HG03039 (cell line): ENCODE data around the gene CLEC11A.
"Not testable (repeated sequence)": the region's sequence is repeated elsewhere in the genome, so short reads cannot be mapped to it uniquely, and the experiment has no call there.

Experiments
- ATAC-seq: cut with Tn5 transposase; IDR thresholded peaks from one replicate; pipeline ENCODE4 v1.9.1; 2021; ENCODE audit warnings: mild to moderate bottlenecking, moderate library complexity; ENCODE audit not compliant: unreplicated experiment

Gene CLEC11A

DNA sequence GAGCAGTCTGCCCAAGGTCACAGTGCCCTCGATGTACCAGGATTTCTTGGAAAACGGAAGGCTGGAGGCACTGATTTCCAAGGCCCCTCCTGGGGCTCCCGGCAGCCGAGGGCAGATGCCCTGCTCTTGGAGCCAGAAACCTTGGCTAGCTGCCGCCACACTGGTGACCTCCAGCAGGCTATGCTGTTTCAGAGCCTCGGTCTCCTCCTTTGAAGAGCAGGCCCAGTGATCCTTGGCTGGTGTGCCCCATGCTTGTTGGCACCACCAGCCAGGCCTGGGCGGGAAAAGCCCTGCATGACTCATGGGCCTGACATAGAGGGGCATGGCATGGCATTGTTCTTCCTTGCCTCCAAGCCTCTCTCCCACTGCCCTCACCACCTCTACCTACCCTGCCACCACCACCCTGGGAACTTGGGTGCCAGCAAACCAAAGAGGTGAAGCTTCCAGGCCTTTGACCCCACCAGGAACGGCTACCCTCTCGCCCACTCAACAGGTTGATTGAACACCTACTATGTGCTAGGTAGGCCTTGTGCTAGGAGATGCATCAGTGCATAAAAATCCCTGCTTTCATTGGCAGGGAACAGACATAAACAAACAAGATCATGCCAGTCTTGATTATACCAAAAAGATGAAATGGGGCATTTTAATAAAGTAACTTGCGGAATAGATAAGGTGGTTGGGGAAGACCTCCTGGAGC lies 1.6 kb upstream of the CLEC11A start:
- ATAC-seq = no peak

DNA sequence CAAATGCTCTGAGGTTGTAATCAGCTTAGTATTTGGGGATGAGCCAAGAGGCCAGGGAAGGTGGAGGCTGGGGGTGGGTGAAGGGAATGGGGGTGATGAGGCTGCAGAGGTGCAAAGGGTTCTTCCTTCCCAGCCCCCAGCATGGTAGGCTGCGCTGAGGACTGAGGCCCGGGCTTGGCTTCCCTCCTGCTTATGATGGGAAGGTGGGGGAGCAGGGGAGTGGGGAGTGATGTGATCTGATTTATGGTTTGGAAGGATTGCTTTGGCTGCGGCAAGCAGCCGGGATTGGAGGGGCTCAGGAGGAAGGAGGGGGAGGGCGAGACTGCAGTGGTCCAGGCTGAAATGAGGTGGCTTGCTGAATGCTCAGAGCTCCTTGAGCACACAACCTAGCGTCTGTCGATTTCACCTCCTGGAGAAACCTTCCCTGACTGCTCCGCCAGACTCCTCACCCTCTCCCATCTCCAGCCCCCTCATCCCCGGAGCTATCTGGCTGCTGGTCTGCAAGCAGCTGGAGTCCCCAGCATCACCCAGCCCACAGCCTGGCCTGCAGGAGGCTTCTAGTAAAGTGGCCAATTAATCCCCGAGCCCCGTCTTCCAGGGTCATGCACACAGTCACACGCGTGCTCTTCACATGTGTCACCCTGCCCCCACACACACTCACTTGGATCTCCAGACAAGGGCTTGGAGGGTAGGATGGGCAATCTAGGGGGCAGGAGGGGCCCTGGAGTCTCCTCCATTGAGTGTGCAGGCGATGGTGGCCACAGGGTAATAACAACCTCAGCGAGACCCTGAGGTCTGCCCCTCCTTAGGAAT lies 757 bp upstream of the CLEC11A start:
- ATAC-seq = no peak

DNA sequence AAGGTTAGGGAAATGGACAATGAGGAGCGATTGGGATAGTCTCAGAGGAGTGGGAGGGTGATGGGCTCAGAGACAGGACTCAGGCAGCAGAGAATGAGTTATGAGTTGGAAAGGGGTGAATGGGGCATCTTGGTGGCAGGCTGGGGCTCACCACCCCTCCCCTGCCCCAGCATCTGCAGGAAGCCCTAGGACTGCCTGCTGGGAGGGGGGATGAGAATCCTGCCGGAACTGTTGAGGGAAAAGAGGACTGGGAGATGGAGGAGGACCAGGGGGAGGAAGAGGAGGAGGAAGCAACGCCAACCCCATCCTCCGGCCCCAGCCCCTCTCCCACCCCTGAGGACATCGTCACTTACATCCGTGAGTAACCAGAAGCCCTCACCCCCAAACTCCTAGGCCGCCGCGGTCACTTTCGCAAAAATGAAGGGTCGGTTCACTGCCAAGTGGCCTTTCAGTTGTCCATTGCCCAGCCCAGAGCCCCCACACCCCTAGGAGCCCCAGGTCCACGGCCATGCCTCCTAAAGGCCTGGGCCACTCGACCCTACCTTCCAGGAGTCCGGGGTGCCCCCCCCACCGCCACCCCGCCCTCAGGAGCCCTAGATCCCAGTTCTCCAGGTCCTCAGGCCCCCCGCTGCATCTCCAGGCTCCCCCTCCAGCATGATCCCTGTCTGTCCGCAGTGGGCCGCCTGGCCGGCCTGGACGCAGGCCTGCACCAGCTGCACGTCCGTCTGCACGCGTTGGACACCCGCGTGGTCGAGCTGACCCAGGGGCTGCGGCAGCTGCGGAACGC lies 764 bp downstream of the CLEC11A start:
- no peak for ATAC-seq

DNA sequence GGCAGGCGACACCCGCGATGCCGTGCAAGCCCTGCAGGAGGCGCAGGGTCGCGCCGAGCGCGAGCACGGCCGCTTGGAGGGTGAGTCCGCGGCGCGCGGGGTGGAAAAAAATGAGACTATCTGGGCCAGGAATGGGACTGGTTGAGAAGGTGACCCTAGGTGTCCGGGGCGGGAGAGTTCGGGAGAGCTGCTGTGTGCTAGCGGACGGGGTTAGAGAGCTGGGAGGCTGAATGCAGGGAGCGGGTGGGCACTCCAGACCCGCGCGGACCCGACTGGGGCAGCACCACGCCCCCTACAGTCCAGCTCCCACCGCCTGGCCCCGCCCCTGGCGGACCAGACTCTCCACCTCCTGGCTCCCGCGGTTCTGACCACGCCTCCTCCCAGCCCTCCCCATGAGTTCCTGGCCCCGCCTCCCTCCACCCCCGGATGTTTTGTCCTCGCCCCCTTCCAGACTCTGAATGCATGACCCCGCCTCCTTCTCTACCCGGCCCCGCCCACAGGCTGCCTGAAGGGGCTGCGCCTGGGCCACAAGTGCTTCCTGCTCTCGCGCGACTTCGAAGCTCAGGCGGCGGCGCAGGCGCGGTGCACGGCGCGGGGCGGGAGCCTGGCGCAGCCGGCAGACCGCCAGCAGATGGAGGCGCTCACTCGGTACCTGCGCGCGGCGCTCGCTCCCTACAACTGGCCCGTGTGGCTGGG lies 1.5 kb downstream of the CLEC11A start:
- ATAC-seq = peak; percentile 61

DNA sequence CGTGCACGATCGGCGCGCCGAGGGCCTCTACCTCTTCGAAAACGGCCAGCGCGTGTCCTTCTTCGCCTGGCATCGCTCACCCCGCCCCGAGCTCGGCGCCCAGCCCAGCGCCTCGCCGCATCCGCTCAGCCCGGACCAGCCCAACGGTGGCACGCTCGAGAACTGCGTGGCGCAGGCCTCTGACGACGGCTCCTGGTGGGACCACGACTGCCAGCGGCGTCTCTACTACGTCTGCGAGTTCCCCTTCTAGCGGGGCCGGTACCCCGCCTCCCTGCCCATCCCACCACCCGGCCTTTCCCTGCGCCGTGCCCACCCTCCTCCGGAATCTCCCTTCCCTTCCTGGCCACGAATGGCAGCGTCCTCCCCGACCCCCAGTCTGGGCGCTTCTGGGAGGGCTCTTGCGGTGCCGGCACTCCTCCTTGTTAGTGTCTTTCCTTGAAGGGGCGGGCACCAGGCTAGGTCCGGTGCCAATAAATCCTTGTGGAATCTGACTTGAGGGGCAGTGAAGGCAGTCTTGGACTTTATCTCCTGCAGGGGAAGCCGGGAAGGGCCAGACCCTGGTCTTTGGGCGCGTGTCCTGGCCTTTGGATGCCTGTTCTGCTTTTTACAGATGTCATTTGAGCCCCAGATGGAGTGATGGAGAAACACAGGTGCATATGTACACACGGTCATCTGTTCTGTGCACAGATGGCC lies 2.2 kb downstream of the CLEC11A start:
- no peak for ATAC-seq

DNA sequence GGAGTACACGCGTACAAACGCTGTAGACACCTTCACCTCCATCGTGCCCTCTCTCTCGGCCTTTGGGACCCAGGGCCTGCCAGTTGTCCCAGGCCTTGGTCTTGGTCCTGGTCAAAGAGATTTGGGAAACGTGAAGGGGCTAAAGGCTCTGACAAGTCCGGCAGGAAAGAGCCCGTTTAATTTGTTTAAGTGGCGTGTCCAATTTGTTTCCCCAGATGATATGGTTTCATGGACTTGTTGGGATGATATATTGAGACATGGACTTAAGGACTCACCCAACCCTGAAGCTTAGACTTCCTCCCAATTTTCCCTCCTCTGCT lies 2.7 kb downstream of the CLEC11A start:
- no peak for ATAC-seq

DNA sequence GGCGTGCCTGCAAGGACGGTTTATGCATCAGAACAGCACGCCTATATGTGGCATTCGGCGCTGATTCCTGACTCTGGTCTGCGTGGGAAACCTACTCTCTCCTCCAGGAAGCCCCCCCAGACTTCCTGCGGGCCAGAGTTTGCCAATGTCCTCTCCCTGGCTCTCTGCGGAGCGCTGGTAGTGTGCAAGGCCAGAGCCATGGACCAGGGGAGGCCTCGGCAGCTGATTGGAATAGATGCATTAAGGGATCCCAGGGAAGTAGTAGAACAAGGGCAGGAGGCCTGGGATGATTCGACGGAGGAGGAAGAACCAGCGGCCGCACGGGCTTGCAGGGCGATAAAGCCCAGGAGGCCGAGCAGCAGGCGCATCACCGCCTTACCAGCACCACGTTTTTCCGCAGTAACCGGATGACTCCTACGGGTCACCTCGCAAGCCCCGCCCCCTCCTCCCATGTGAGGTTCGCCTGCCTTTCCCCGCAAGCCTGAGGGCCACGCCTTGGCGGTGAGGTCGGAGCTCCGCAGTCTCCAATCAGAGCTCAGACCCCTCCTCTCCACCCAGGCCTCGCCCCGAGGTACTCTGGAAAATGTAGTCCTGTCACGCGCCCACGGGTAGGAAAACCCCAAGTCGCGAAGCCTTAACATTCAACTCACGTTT lies 5.0 kb downstream of the CLEC11A start:
- no peak for ATAC-seq

DNA sequence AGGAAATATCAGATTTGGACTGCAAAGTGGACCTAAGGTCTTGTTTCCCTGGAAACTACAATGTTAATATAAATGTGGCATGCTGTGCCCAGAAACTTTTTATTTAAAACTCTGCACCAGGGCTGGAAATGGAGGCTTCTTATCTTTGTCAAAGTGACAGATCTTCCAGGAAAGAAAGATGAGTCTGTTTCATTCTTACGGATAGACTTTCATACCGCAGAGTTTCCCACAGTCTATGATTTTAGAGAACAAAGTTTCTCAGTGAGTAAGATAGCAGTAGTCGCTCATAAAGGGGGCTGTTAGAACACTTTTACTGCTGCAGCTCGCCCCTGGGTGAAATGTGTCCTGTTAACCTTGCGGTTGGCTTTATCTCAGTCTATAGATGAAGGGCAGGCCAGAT lies 6.7 kb downstream of the CLEC11A start:
- ATAC-seq = no peak

DNA sequence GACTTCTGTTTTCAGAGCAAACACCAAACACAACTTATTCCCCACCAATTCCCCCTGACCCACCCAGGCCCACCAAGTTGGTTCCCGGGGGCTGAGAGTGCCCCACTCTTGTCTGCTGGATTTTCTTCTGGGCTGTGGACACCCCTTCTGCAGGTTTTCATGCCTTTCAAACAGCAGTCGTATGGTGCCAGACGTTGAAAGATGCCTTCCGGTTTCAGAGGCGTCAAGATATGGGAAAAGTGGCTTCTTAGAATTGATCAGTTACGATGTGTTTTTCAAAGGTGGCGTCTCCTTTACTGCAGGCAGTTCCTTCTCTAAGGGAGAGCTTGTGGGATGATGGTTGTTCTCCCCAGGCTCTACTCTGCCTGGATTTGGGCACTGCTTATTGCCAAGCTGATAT lies 12.7 kb downstream of the CLEC11A start:
- ATAC-seq = no peak

DNA sequence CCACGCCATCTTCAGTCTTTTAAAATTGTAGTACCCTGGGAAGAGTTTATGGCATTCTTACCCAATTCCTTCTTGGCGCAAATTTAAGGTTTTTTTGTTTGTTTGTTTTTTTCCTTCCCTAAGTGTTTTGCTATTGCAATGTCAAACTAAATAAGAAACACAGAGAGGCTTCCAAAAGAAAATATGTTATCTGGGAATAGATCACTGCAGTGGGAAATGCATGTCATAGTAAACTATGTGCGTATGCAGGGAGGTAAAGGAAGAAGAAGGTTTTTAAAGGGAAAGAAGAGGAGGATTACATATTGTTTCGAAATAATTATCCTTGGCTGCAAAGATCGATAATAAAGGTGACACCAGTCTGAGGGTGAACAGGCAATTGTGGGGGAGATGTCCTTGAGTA lies 13.2 kb downstream of the CLEC11A start:
- no peak for ATAC-seq

DNA sequence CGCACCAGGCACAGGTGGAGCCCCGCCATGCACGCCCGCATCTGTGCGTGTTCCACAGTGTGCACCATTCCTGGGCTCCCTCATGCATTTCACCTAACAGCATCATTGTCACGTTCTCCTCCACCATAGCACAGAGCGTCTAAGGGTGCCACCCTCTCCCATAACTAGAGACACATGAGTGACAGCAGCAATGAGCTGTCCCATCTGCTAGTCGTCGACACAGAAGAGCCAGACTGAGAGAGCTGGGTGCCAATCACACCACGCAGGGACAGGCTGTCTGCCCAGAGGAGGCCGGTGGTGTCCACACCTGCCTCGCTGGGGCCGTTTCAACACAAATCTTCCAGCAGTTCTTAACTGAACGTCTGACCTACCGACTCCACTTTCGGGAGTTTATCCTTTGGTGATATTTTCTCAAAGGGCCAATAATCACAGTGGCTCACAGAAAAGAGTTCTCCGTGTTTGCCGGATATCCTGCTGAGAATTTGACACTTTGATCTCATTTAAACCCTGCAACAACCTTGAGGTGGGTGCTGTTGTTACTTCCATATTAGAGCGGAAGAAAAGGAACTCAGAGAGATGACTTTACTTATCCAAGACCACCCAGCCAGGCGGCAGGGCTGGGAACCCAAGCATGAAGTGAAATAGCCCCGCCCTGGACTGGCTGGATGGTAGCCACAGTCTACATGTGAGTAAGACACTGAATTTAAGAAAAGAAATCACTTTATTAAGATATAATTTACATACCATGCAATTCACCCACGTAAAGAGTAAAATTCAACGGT lies 16.2 kb downstream of the CLEC11A start:
- ATAC-seq = no peak

DNA sequence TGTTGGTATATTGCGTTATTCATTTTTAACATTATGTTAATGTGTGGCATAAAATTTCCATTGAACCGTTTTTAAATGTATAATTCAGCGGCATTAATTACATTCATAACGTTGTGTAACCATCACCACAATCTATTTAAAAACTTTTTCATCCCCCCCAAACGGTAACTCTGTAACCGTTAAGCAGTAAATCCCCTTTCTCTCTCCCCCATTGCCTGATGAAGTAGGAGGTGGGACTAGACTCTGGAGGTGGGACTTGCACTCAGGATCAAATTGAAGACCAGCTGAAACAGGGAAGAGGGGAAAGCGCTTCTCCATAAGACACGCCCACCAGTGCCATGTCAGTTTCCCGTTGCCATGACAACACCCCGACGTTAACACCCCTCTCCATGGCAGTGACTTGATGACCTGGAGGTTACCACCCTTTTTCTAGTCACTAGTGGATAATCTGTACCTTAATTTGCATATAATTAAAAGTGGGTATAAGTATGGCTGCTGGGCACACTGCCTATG lies 16.8 kb downstream of the CLEC11A start:
- ATAC-seq = no peak

DNA sequence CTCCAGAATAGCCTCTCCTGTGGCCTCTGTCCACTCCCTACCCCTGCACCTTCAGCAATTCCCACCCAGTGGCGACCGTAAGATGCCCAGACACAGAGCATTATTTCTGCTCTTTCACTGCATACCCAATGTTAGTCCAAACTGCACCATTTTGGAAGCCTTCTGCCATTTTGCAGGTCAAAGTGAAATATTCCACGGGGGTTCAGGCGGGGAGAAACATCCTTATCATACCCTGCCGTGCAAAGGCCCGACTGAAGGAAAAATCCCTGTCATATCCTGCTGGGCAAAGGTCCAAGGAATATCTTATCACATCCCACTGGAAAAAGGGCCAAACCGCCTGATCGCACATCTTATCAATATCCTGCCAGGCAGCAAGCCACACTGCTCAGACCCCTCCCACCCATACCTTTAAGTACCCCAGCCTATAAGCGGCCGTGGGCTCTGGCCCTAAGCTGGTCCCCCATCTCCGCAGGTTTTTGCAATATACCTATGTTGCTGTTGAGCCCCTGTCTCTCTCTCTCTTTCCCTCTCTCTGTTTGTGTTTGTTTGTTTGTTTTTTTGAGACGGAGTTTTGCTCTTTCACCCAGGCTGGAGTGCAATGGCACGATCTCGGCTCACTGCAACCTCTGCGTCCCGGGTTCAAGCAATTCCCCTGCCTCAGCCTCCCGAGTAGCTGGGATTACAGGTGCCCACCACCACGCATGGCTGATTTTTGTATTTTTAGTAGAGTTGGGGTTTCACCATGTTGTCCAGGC lies 18.2 kb downstream of the CLEC11A start:
- ATAC-seq = no peak

DNA sequence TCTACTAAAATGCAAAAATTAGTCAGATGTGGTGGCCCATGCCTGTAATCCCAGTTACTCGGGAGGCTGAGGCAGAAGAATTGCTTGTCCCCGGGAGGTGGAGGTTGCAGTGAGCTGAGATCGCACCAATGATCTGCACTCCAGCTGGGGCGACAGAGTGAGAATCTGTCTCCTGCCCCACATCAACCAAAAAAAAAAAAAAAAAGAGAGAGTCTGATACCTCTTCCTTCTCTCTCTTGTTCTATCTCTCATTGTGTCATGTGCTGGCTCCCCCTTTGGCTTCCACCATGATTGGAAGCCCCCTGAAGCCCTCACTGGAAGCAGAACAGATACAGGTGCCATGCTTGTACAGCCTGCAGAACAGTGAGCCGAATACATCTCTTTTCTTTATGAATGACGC lies 20.4 kb downstream of the CLEC11A start:
- ATAC-seq = no peak

DNA sequence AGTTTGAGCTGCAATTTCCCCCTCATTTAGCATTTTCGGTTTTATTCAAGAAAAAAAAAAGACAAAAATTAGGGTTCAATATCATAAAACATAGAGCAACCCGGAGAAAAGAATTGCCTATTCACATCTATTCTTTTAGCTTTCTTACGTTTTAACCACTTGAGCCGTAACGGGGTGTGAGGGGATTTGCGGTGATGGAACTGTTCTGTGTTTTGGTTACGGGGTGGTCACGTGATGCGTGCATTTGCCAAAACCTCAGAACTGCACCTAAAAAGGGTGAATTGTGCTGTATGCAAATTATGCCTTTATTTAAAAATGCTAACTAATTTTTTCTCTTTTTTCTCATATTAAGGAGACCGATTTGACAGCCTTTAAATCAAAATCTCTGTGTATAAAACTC lies 22.1 kb downstream of the CLEC11A start:
- no peak for ATAC-seq

DNA sequence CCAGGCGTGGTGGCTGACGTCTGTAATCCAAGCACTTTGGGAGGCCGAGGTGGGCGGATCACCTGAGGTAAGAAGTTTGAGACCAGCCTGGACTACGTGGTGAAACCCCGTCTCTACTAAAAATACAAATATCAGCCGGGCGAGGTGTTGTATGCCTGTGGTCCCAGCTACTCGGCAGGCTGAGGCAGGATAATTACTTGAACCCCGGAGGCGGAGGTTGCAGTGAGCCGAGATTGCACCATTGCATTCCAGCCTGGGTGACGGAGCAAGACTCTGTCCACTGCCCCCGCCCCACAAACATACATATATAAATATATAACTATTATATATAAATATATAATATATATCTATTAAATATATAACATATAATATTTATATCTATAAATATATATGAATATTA lies 24.0 kb downstream of the CLEC11A start:
- not testable (repeated sequence) for ATAC-seq

DNA sequence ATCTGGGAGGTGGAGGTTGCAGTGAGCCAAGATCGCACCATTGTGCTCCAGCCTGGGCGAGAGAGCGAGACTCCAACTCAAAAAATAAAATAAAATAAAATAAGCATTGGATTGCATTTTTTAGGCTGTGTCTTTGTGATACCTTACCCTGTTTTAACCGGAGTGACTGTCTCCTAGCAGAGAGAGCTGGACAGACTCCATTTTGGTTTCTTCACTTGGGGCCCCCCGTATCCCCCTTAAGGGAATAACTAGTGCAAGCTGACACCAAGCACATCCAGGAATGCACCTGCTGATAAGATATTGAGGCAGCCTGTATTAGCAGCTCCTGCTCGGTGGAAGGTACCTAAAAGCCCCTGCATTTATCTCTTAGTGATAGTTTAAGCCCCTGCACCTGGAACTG lies 26.3 kb downstream of the CLEC11A start:
- ATAC-seq = no peak

DNA sequence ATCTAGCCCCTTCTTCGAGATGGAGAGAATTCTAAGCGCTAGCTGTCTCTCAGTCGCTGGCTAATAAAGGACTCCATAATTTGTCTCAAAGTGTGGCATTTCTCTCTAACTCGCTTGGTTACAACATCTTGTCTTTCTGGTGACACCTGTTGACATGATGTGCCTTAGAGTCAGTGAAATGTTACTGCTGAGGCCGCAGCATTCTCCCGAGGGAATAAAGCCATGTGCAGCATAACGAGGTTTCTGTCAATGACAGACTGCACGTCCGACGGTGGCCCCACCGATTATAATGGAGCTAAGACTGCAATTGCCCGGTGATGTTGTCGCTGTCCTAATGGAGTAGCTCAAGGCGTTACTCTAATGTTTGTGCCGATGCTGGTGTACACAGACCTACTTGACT lies 26.8 kb downstream of the CLEC11A start:
- ATAC-seq = no peak

DNA sequence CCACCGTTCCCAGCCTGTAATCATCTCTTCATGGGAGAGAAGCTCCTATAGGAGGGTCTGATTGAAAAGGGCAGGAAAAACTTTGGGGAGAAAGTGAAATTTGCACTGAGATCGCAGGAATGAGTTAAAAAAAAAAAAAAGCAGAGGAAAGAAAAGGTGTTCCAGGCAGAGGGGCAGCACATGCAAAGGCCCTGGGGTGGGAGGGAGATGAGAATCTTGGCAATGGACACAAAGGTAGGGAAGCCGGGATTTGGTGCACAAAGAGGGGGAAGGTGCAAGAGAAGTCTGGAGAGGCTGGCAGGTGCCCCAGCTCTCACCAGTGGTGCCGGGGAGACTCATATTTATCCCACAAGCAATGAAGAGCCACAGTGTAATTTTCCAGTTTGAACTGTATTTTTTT lies 30.7 kb downstream of the CLEC11A start:
- no peak for ATAC-seq
